Uterus (tissue), 2 donors: ENCODE data around the gene TTC23.

Experiments
- CTCF ChIP-seq, 4 experiments: fragments of 200-600 bp in 2 of 4; fragments of 450-650 bp in 2 of 4; sonication (generic) in 2 of 4; IDR thresholded peaks; one replicate each; pipeline ENCODE4 v1.5.1; 2016 to 2019; ENCODE audit warnings: antibody characterized with exemption in 4 of 4, mild to moderate bottlenecking in 2 of 4, moderate library complexity in 1 of 4
- POLR2A ChIP-seq, 2 donors: fragments of 450-650 bp; IDR thresholded peaks; one replicate each; pipeline ENCODE4 v1.6.1; 2016; ENCODE audit warnings: antibody characterized with exemption in 2 of 2, mild to moderate bottlenecking in 1 of 2, moderate library complexity in 1 of 2

- no peak for TF ChIP-seq CTCF (IDR thresholded peaks at IDR 0.05)
- no peak for TF ChIP-seq POLR2A (IDR thresholded peaks at IDR 0.05)
Measured at GRCh38 chr15:99131441-99132023, 117.8 kb downstream of the TTC23 start.
